NCI-H460 (cell line): ENCODE results near the gene NIPBL. TPM values are rescaled to one million over a fixed set of nuclear protein-coding genes. Genes with fewer than 3 reads are reported as not detected.
"Not testable (repeated sequence)": the region's sequence is repeated elsewhere in the genome, so short reads cannot be mapped to it uniquely, and the experiment has no call there.

ENCODE experiments used
- DNase-seq: peaks from one replicate; pipeline ENCODE4 v3.0.0-alpha.2; 2016; ENCODE audit warnings: low read depth; ENCODE audit errors: extremely low read depth
- total RNA-seq: library from RNA; depleted of rRNA; stranded (reverse); fragments of >200 nt; shearing (Covaris generic); gene quantifications from 2 replicates; pipeline ENCODE4 v1.2.3, GENCODE V29; 2014

NIPBL gene
- total RNA-seq, 1 experiment from 2014 or later: 15.7 TPM

- DNase-seq: no peak
These were observed 204.1 kb downstream of the NIPBL start for GRCh38 chr5:37080697-37081096.

- DNase-seq: not testable (repeated sequence)
These were observed 206.4 kb downstream of the NIPBL start for GRCh38 chr5:37082977-37083376.

- DNase-seq: not testable (repeated sequence)
These were observed 209.5 kb downstream of the NIPBL start for GRCh38 chr5:37086026-37086425.

- DNase-seq: no peak
These were observed 210.1 kb downstream of the NIPBL start for GRCh38 chr5:37086466-37087173.

GRCh38 chr5:37088009-37088408 lies 211.4 kb downstream of the NIPBL start:
- DNase-seq: no peak

GRCh38 chr5:37090123-37090726 lies 213.7 kb downstream of the NIPBL start:
- no peak for DNase-seq

- DNase-seq: no peak
These were observed 214.2 kb downstream of the NIPBL start for GRCh38 chr5:37090781-37091180.

GRCh38 chr5:37093795-37094194 lies 217.2 kb downstream of the NIPBL start:
- DNase-seq: not testable (repeated sequence)

GRCh38 chr5:37099267-37099666 lies 222.7 kb downstream of the NIPBL start:
- DNase-seq: not testable (repeated sequence)

- no peak for DNase-seq
These were observed 226.7 kb downstream of the NIPBL start for GRCh38 chr5:37103302-37103701.

GRCh38 chr5:37109338-37109737 lies 232.8 kb downstream of the NIPBL start:
- no peak for DNase-seq

- DNase-seq: no peak
These were observed 233.6 kb downstream of the NIPBL start for GRCh38 chr5:37110135-37110534.

- no peak for DNase-seq
These were observed 235.1 kb downstream of the NIPBL start for GRCh38 chr5:37111426-37112382.

GRCh38 chr5:37112383-37112991 lies 235.9 kb downstream of the NIPBL start:
- no peak for DNase-seq
